GM18870 (cell line): ENCODE data around the gene CLCN5.

Source experiments
- ATAC-seq: cut with Tn5 transposase; IDR thresholded peaks from one replicate; pipeline ENCODE4 v1.9.1; 2021; ENCODE audit warnings: moderate library complexity; ENCODE audit not compliant: unreplicated experiment

Gene CLCN5

GRCh38 chrX:49922291-49923241 is at the start of gene CLCN5:
Gene CLCN5 (plus strand): TSS chrX:49922596. CDS start chrX:49925299, 2,703 bp downstream.
- peak; percentile 96 for ATAC-seq

GRCh38 chrX:49876750-49877149 is 45.6 kb upstream of the CLCN5 start:
- no peak for ATAC-seq

- ATAC-seq = no peak
Observed at GRCh38 chrX:49877397-49878101, 44.8 kb upstream of the CLCN5 start.

- ATAC-seq = no peak
Observed at GRCh38 chrX:49878128-49878833, 44.1 kb upstream of the CLCN5 start.

- peak; percentile 62 for ATAC-seq
Observed at GRCh38 chrX:49878834-49879655, 43.4 kb upstream of the CLCN5 start, which contains the start of gene USP27X. Gene USP27X (plus strand): TSS chrX:49879484. CDS start chrX:49880308, 824 bp downstream.

- ATAC-seq = no peak
Observed at GRCh38 chrX:49879656-49880277, 42.6 kb upstream of the CLCN5 start.

- ATAC-seq = no peak
Observed at GRCh38 chrX:49880668-49881067, 41.7 kb upstream of the CLCN5 start.

GRCh38 chrX:49884290-49884862 is 38.0 kb upstream of the CLCN5 start:
- peak; percentile 69 for ATAC-seq

- ATAC-seq = no peak
Observed at GRCh38 chrX:49892542-49892941, 29.9 kb upstream of the CLCN5 start.

- no peak for ATAC-seq
Observed at GRCh38 chrX:49896951-49897350, 25.4 kb upstream of the CLCN5 start.

GRCh38 chrX:49901048-49901447 is 21.3 kb upstream of the CLCN5 start:
- no peak for ATAC-seq

GRCh38 chrX:49910344-49910743 is 12.1 kb upstream of the CLCN5 start:
- peak; percentile 58 for ATAC-seq

GRCh38 chrX:49912086-49912485 is 10.3 kb upstream of the CLCN5 start:
- no peak for ATAC-seq

GRCh38 chrX:49912861-49913260 is 9.5 kb upstream of the CLCN5 start:
- ATAC-seq = no peak

GRCh38 chrX:49915361-49916222 is 6.8 kb upstream of the CLCN5 start:
- ATAC-seq = no peak

GRCh38 chrX:49919617-49920016 is 2.8 kb upstream of the CLCN5 start:
- no peak for ATAC-seq

- ATAC-seq = no peak
Observed at GRCh38 chrX:49921109-49921508, 1.3 kb upstream of the CLCN5 start.

- ATAC-seq = no peak
Observed at GRCh38 chrX:49925176-49925575, 2.8 kb downstream of the CLCN5 start.

GRCh38 chrX:49930039-49930438 is 7.6 kb downstream of the CLCN5 start:
- ATAC-seq = no peak
